ENCODE data around the gene PRR7. TPM values are rescaled to one million over a fixed set of nuclear protein-coding genes. Genes with fewer than 3 reads are reported as not detected.

PRR7 gene
- total RNA-seq, 1 donor from 2014 or later = 4.4 TPM

- Mint-ChIP-seq H3K9me3 (ENCODE audit: unreplicated experiment) (no peaks in the 10 kb centered on the region), H3K4me1 (ENCODE audit: unreplicated experiment) (peaks cover 76% of the 10 kb centered on the region), H3K27ac (ENCODE audit: unreplicated experiment) (peak overlapping the region; percentile 73), H3K27me3 (ENCODE audit: unreplicated experiment) (no peaks in the 10 kb centered on the region), H3K36me3 (ENCODE audit: unreplicated experiment) (peaks cover 3% of the 10 kb centered on the region), H3K4me3 (ENCODE audit: unreplicated experiment) (peak overlapping the region; percentile 79)
- no peak for TF ChIP-seq CTCF (IDR thresholded peaks at IDR 0.05)
- no peak for DNase-seq (ENCODE audit: extremely low spot score, unreplicated experiment)
Measured at GRCh38 chr5:177498013-177498787, 51.6 kb downstream of the PRR7 start.

- H3K36me3 Mint-ChIP-seq (ENCODE audit: unreplicated experiment) = peaks cover 2% of the 10 kb centered on the region
- no peaks in the 10 kb centered on the region for H3K27me3 Mint-ChIP-seq (ENCODE audit: unreplicated experiment)
Measured at GRCh38 chr5:177499842-177500241, 53.2 kb downstream of the PRR7 start.

GRCh38 chr5:177500685-177501522, 54.3 kb downstream of the PRR7 start:
- Mint-ChIP-seq H3K27me3 (ENCODE audit: unreplicated experiment) (no peaks in the 10 kb centered on the region), H3K4me1 (ENCODE audit: unreplicated experiment) (peaks cover 50% of the 10 kb centered on the region), H3K4me3 (ENCODE audit: unreplicated experiment) (peak overlapping the region; percentile 39), H3K36me3 (ENCODE audit: unreplicated experiment) (peaks cover 2% of the 10 kb centered on the region), H3K27ac (ENCODE audit: unreplicated experiment) (peak overlapping the region; percentile 89), H3K9me3 (ENCODE audit: unreplicated experiment) (no peaks in the 10 kb centered on the region)
- TF ChIP-seq CTCF (IDR thresholded peaks at IDR 0.05) = peak; percentile 98
- DNase-seq (ENCODE audit: extremely low spot score, unreplicated experiment) = peak; percentile 95

More at GRCh38 chr5:177499842-177500241, 53.2 kb downstream of the PRR7 start:
- Mint-ChIP-seq H3K4me3 (ENCODE audit: unreplicated experiment) (peak overlapping the region; percentile 11), H3K27ac (ENCODE audit: unreplicated experiment) (peak overlapping the region; percentile 89), H3K9me3 (ENCODE audit: unreplicated experiment) (no peaks in the 10 kb centered on the region), H3K4me1 (ENCODE audit: unreplicated experiment) (peaks cover 60% of the 10 kb centered on the region)
- no peak for DNase-seq (ENCODE audit: extremely low spot score, unreplicated experiment)
- no peak for TF ChIP-seq CTCF (IDR thresholded peaks at IDR 0.05)

GRCh38 chr5:177501874-177502678, 55.5 kb downstream of the PRR7 start:
- H3K4me3 Mint-ChIP-seq (ENCODE audit: unreplicated experiment) = no peak overlapping the region
- DNase-seq (ENCODE audit: extremely low spot score, unreplicated experiment) = no peak
- H3K27ac Mint-ChIP-seq (ENCODE audit: unreplicated experiment) = no peak overlapping the region
- no peak for TF ChIP-seq CTCF (IDR thresholded peaks at IDR 0.05)
- H3K9me3 Mint-ChIP-seq (ENCODE audit: unreplicated experiment) = no peaks in the 10 kb centered on the region
- H3K36me3 Mint-ChIP-seq (ENCODE audit: unreplicated experiment) = peaks cover 2% of the 10 kb centered on the region
- peaks cover 45% of the 10 kb centered on the region for H3K4me1 Mint-ChIP-seq (ENCODE audit: unreplicated experiment)
- H3K27me3 Mint-ChIP-seq (ENCODE audit: unreplicated experiment) = no peaks in the 10 kb centered on the region

Data from osteocyte (in vitro differentiated cells).